Stimulated activated CD4-positive, alpha-beta T cell treated with anti-CD3 and anti-CD28 coated beads, Interleukin-1b, Interleukin-23, amount 100 ng/mL, for 4 hours (primary cell): ENCODE measurements around the gene GUCD1.
"Not testable (repeated sequence)": the region's sequence is repeated elsewhere in the genome, so short reads cannot be mapped to it uniquely, and the experiment has no call there.

ENCODE experiments used
- DNase-seq, 2 donors: peaks; one replicate each; pipeline ENCODE4 v3.0.0-alpha.2; 2020; ENCODE audit warnings: low read depth in 2 of 2

GUCD1 gene

GRCh38 chr22:24554313-24555164 lies at the start of gene GUCD1:
TSS of gene GUCD1 (minus strand) at chr22:24555138. CDS start at chr22:24554991, 147 bp downstream.
- DNase-seq: no peak

DNA sequence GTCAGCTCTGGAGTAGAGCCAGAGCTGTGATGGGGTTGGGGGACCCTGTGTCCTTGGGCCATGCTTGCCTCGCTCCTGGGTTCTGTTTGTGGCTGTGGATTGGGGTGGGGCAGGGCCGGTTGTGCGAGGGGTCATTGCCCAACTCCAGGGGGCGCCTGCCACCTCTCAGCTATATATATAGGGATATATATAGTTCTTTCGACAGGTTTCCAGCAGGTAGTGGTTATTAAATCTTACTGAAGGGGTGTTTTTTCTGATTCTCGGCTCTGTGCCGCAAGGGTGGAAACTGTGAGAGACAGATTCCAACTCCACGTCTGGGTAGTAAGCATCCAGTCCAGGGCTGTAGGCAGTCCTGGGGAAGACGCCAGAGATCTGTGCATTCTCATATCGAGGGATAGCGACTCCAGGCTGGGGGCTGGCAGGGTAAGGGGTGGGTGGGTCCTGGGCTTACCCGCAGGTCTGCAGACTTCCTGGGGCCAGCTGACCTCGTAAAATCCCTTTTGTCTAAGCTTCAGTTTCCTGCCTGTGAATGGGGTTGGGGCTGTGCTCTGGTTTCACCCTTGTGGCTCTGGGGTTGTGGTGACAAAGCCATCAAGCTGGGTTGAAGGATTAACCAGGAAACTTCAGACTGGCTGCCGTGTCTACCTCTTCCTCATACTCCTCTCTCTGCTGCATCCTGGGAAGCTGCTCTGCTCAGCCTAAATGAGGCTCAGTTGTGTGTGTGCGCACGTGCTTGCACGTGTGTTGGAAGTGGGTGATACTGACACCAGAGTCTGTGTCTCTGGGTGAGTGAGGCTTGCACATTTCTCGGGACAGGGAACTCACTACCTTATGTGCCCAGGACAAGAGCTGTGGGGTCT lies 49.1 kb upstream of the GUCD1 start:
- DNase-seq: peak in 1 of 2 donors; percentile 9

- not testable (repeated sequence) for DNase-seq
Observed at GRCh38 chr22:24602847-24603769, 48.2 kb upstream of the GUCD1 start, which contains the start of gene GGT1. TSS of gene GGT1 (plus strand) at chr22:24603193. CDS start at chr22:24611082, 7,889 bp downstream.

DNA sequence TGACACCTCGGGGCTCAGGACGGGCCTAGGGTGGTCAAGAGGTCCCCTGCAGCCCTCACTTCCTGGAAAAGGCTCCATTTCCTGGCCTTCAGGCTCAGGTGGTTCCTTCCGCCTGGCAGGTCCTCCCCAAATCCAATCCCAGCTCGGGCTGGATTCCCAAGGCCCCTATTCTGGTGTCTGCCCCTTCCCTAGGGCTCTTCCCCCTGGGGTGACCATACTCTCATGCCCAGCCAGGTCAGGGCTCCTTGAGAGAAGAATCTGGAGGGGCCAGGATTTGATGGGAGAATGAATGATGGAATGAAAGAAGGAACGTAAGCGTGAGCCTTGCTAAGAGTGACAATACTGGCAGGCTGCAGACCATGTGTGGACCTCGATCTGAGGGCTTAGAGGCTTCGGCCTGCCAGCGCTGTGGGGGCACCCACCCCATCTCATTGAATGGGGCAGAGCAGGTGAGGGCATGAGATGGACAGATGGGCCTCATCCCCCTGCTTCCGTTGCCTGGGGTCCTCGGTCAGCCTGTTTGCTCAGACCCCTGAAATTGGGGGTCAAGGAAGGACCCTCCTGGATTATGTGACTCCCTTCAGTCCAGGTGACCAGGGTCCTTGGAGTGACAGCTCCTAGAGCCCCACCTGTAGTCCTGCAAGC lies 47.3 kb upstream of the GUCD1 start:
- not testable (repeated sequence) for DNase-seq

DNA sequence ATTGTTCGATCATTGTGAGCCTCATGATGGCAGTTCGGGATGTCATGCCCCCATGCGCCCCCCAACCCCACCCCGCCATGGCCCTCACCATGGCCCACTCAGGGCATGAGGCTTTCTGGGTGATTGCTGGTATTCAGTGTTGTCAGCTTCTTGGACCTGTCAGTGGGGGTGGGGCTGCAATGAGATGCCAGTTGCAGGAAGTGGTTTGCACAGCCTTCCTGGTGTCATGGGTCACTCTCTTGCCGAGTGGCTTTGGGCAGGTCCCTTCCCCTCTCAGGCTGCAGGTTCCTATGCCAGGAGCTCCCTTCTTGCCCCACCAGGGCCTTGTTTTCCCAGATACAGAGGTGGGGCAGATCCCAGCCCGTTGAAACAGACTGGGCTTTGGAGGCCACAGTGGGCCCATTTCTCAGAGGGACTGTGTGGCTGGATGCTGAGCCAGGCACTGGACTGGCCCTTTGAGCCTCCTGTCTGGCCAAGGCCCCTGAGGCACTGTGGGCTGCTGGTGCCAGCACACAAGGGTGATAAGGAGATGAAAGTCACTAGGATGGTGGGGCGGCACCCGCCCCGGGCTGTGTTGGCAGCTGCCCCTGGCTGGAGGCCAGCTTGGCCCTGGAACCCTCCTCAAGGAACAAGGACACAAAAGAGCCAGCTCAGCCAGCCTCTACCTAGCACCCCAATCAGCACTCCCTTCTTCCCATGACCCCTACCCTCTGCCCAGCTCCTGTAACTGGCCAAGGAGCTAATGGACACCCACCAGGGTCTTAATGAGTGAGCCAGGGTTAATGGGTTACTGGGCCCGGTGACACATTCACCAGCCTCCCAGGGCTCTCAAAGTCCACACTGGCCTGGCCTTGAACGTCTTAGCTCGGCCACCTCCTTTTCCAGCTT lies 46.5 kb upstream of the GUCD1 start:
- DNase-seq: no peak

GRCh38 chr22:24599958-24600715 lies 45.2 kb upstream of the GUCD1 start:
- DNase-seq: not testable (repeated sequence)

- no peak for DNase-seq
Observed at GRCh38 chr22:24599514-24599913, 44.6 kb upstream of the GUCD1 start.

GRCh38 chr22:24597076-24597475 lies 42.1 kb upstream of the GUCD1 start:
- not testable (repeated sequence) for DNase-seq

- no peak for DNase-seq
Observed at GRCh38 chr22:24595863-24596262, 40.9 kb upstream of the GUCD1 start.

DNA sequence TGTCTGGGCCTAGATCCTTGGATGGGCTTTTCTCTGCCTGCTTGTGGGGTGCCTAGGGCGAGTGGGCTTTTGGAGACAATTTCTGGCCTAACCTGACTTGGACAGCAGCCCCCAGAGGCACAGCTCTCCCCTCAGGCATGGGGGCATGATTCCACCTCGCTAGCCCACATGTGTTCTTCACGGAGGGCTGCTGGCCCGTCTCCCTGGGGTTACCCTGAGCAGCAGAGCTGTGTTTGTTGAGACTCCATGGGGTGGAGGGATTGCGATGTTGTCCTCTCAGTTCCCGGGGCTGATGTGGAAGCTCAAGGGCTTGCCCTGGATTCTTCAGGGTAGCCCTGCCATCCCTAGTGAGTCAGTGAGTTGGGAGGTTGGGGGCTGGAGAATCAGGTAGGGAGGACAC lies 40.3 kb upstream of the GUCD1 start:
- no peak for DNase-seq

GRCh38 chr22:24594569-24595120 lies 39.7 kb upstream of the GUCD1 start:
- DNase-seq: no peak

GRCh38 chr22:24593836-24594568 lies 39.1 kb upstream of the GUCD1 start:
- no peak for DNase-seq

GRCh38 chr22:24593559-24593835 lies 38.6 kb upstream of the GUCD1 start:
- DNase-seq: not testable (repeated sequence)

DNA sequence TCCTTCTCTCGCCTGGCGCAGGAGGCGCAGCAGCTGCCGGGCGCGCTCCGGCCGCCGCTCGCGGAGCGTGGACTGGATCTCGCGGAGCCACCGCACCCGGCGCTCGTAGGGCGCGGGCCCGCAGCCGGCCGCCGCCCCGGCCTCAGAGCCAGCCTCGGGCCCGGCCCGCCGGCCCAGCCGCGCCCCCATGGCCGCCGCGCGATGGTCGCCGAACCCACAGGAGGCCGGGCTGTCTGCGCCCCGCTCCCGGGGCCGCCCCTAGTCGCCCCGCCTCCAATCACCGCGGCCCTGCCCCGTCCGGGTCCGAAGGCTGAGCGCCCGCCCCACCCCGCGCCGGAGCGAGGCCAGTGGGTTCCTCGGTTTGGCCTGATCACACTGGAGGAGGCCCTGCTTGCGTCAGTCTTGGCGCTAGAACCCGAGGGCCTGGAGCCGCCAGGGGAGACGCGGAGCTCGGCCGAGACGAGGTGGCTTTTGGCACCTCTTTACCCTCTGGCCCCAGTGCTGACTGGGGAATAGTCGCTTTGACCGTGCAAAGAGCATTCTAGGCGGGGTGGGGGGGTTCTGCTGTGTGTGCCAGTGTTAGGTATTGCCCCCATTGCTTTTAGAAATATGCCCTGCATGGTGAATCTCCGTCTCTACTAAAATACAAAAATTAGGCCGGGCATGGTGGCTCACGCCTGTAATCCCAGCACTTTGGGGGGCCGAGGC lies 38.1 kb upstream of the GUCD1 start, which contains the start of gene LRRC75B:
Gene LRRC75B (minus strand): TSS at position 223 of the 708 bp plus-strand sequence. CDS start 34 bp downstream, at position 189.
- peak in 1 of 2 donors; percentile 17 for DNase-seq

- DNase-seq: no peak
Observed at GRCh38 chr22:24592058-24592850, 37.3 kb upstream of the GUCD1 start.

DNA sequence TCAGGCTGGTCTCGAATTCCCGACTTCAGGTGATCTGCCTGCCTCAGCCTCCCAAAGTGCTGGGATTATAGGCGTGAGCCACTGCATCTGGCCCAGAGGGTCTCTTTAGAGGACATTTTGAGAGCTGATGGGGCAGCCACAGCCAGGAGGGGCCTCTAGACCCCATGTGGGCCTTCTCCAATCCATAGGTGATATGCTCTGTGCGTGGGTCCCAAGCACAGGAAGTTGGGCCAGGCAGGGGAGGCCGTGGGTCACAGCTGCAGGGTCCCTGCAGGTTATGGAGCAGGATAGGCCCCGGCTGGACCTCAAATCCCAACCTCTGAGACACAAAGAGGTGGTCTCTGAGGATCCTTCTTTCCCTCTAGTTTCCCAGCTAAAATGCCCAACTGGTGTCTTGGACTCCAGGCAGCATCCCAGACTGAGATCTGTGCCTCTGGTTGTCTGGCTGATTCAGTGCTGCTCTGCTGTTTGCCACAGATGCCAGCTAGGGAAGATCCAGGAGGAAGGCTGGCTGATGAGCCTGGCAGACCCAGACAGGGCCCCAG lies 36.4 kb upstream of the GUCD1 start:
- no peak for DNase-seq
